Measurements from ENCODE around the gene IGSF11.

GRCh38 chr3:118951089-118951488 is 83.6 kb downstream of the IGSF11 start:
- no peak for TF ChIP-seq DACH1 (IDR thresholded peaks at IDR 0.05; ENCODE audit: partially characterized antibody)
- TF ChIP-seq EZH2 (IDR thresholded peaks at IDR 0.05; ENCODE audit: borderline replicate concordance, low read depth, low read length) = no peak
- no peak for TF ChIP-seq POLR2AphosphoS5 (IDR thresholded peaks at IDR 0.05; ENCODE audit: control insufficient read depth, insufficient read depth, low read depth, low read length)
- TF ChIP-seq CTCF (IDR thresholded peaks at IDR 0.05 in 2 of 3, conservative IDR thresholded peaks at IDR 0.05 in 1 of 3; ENCODE audit: insufficient read depth in 2 of 3, low read depth in 1 of 3, low read length in 3 of 3) = no peak
- no peak for TF ChIP-seq ILF3 (IDR thresholded peaks at IDR 0.05; ENCODE audit: borderline replicate concordance)
- no peak for TF ChIP-seq GTF3C2 (IDR thresholded peaks at IDR 0.05; ENCODE audit: borderline replicate concordance, extremely low read depth, insufficient read length)
- TF ChIP-seq, protein P1, sequence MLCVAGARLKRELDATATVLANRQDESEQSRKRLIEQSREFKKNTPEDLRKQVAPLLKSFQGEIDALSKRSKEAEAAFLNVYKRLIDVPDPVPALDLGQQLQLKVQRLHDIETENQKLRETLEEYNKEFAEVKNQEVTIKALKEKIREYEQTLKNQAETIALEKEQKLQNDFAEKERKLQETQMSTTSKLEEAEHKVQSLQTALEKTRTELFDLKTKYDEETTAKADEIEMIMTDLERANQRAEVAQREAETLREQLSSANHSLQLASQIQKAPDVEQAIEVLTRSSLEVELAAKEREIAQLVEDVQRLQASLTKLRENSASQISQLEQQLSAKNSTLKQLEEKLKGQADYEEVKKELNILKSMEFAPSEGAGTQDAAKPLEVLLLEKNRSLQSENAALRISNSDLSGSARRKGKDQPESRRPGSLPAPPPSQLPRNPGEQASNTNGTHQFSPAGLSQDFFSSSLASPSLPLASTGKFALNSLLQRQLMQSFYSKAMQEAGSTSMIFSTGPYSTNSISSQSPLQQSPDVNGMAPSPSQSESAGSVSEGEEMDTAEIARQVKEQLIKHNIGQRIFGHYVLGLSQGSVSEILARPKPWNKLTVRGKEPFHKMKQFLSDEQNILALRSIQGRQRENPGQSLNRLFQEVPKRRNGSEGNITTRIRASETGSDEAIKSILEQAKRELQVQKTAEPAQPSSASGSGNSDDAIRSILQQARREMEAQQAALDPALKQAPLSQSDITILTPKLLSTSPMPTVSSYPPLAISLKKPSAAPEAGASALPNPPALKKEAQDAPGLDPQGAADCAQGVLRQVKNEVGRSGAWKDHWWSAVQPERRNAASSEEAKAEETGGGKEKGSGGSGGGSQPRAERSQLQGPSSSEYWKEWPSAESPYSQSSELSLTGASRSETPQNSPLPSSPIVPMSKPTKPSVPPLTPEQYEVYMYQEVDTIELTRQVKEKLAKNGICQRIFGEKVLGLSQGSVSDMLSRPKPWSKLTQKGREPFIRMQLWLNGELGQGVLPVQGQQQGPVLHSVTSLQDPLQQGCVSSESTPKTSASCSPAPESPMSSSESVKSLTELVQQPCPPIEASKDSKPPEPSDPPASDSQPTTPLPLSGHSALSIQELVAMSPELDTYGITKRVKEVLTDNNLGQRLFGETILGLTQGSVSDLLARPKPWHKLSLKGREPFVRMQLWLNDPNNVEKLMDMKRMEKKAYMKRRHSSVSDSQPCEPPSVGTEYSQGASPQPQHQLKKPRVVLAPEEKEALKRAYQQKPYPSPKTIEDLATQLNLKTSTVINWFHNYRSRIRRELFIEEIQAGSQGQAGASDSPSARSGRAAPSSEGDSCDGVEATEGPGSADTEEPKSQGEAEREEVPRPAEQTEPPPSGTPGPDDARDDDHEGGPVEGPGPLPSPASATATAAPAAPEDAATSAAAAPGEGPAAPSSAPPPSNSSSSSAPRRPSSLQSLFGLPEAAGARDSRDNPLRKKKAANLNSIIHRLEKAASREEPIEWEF (CRISPR knock-in tag; IDR thresholded peaks at IDR 0.05) = no peak
- no peak for TF ChIP-seq POLR2A (conservative IDR thresholded peaks at IDR 0.05)
- TF ChIP-seq NONO (IDR thresholded peaks at IDR 0.05; ENCODE audit: low read depth in 2 of 2, low read length in 1 of 2) = no peak
- TF ChIP-seq HMGXB4 (CRISPR knock-in tag; IDR thresholded peaks at IDR 0.05) = no peak
- TF ChIP-seq FOXJ3 (CRISPR knock-in tag; IDR thresholded peaks at IDR 0.05) = no peak
- no peak for TF ChIP-seq CBX5 (IDR thresholded peaks at IDR 0.05; ENCODE audit: borderline replicate concordance, low read depth)
